Upper lobe of left lung (tissue), 6 donors: ENCODE measurements around the gene SCARB1. TPM values are rescaled to one million over a fixed set of nuclear protein-coding genes. Genes with fewer than 3 reads are reported as not detected.

Experiments used
- ATAC-seq, 2 donors: fragments of 200-7000 bp; cut with Tn5 transposase; one replicate each; pipeline ENCODE4 v1.9.1; 2022; ENCODE audit warnings: mild to moderate bottlenecking in 2 of 2, moderate library complexity in 2 of 2; ENCODE audit not compliant: low FRiP score in 2 of 2
- DNase-seq, 2 donors: peaks; one replicate each; pipeline ENCODE4 v3.0.0-alpha.2; 2019 to 2020
- H3K27ac ChIP-seq, 4 donors: fragments of 200-600 bp; sonication (generic); one replicate each; pipeline ENCODE4 v1.5.1; 2016 to 2019
- H3K27me3 ChIP-seq, 4 donors: fragments of 200-600 bp; sonication (generic); one replicate each; pipeline ENCODE4 v1.5.1; 2017 to 2019
- H3K36me3 ChIP-seq, 4 donors: fragments of 200-600 bp; sonication (generic); one replicate each; pipeline ENCODE4 v1.5.1; 2016 to 2019
- H3K4me1 ChIP-seq, 4 donors: fragments of 200-600 bp; sonication (generic); one replicate each; pipeline ENCODE4 v1.5.1; 2018 to 2019
- H3K4me3 ChIP-seq, 4 donors: fragments of 200-600 bp; sonication (generic); one replicate each; pipeline ENCODE4 v1.5.1; 2017 to 2019; ENCODE audit warnings: mild to moderate bottlenecking in 2 of 4, moderate library complexity in 1 of 4
- H3K9me3 ChIP-seq, 4 donors: fragments of 200-600 bp; sonication (generic); one replicate each; pipeline ENCODE4 v1.5.1; 2018 to 2019
- CTCF ChIP-seq, 6 experiments: fragments of 450-650 bp in 4 of 6; fragments of 200-600 bp in 2 of 6; sonication (generic) in 2 of 6; IDR thresholded peaks; one replicate each; pipeline ENCODE4 v1.5.1; 2016 to 2019; ENCODE audit warnings: antibody characterized with exemption in 6 of 6
- EP300 ChIP-seq, 4 donors: sonication (generic); formaldehyde crosslinking; IDR thresholded peaks; one replicate each; pipeline ENCODE4 v1.5.1; 2017; ENCODE audit warnings: antibody characterized with exemption in 4 of 4, control low read depth in 2 of 4
- POLR2A ChIP-seq, 4 donors: fragments of 450-650 bp; IDR thresholded peaks; one replicate each; pipeline ENCODE4 v1.5.1; 2016 to 2017; ENCODE audit warnings: antibody characterized with exemption in 4 of 4, mild to moderate bottlenecking in 2 of 4
- POLR2AphosphoS5 ChIP-seq, 2 donors: sonication (generic); formaldehyde crosslinking; IDR thresholded peaks; one replicate each; pipeline ENCODE4 v1.5.1; 2017; ENCODE audit warnings: antibody characterized with exemption in 2 of 2
- WGBS, 2 donors: methylation state at CpG; one replicate each; pipeline ENCODE4 v1.1.5; 2017 to 2018; 5-methylcytosine and 5-hydroxymethylcytosine counted together
- total RNA-seq, 6 donors: library from RNA; depleted of rRNA in 4 of 6; stranded (reverse); fragments of >200 nt in 4 of 6; gene quantifications; one replicate each; pipeline versions ENCODE4 v1.1.0 to v1.2.1, GENCODE V29; 2016 to 2021
- donor health status: DM: no; HTN: no; CAD: no; lungs with moderate emphysema.
- donor health status: DM: no; HTN: yes; CAD: no; lungs with severe emphysema.

SCARB1 gene
- total RNA-seq, 6 donors from 2014 or later: 10.0 to 51.3 (median 22.5) TPM

GRCh38 chr12:124842073-124842749 lies 21.5 kb downstream of the SCARB1 start:
- WGBS, 2 donors: 81 to 82% methylated on average over 7 to 14 of the region's 14 CpGs

GRCh38 chr12:124841558-124841945 lies 22.1 kb downstream of the SCARB1 start:
- Histone ChIP-seq H3K4me3 (no peak overlapping the region), H3K9me3 (no peaks in the 10 kb centered on the region), H3K4me1 (peaks cover 7 to 25% (median 18%) of the 10 kb centered on the region in 4 donors), H3K27me3 (no peaks in the 10 kb centered on the region), H3K27ac (peak overlapping the region in 3 of 4 donors; percentile 53 to 70 (median 67)), H3K36me3 (no peaks in the 10 kb centered on the region)
- DNase-seq (no peak), ATAC-seq (no peak)
- 92 to 93% methylated on average over 7 of the region's 7 CpGs for WGBS, 2 donors
- TF ChIP-seq EP300 (IDR thresholded peaks at IDR 0.05) (no peak), CTCF (IDR thresholded peaks at IDR 0.05) (no peak), POLR2A (IDR thresholded peaks at IDR 0.05) (no peak), POLR2AphosphoS5 (IDR thresholded peaks at IDR 0.05) (no peak)

More at GRCh38 chr12:124842073-124842749, 21.5 kb downstream of the SCARB1 start:
- ATAC-seq (no peak), DNase-seq (no peak)
- Histone ChIP-seq H3K9me3 (no peaks in the 10 kb centered on the region), H3K4me1 (peaks cover 7 to 29% (median 22%) of the 10 kb centered on the region in 4 donors), H3K27ac (peak overlapping the region in 3 of 4 donors; percentile 53 to 70 (median 67)), H3K36me3 (no peaks in the 10 kb centered on the region), H3K27me3 (no peaks in the 10 kb centered on the region), H3K4me3 (no peak overlapping the region)
- TF ChIP-seq POLR2AphosphoS5 (IDR thresholded peaks at IDR 0.05) (no peak), CTCF (IDR thresholded peaks at IDR 0.05) (no peak), EP300 (IDR thresholded peaks at IDR 0.05) (no peak), POLR2A (IDR thresholded peaks at IDR 0.05) (no peak)

GRCh38 chr12:124837958-124838803 lies 25.5 kb downstream of the SCARB1 start:
- Histone ChIP-seq H3K27ac (peak overlapping the region; percentile 1 to 48 (median 39)), H3K4me1 (peaks cover 11 to 33% (median 24%) of the 10 kb centered on the region in 4 donors), H3K27me3 (no peaks in the 10 kb centered on the region), H3K36me3 (no peaks in the 10 kb centered on the region), H3K4me3 (no peak overlapping the region), H3K9me3 (no peaks in the 10 kb centered on the region)
- TF ChIP-seq POLR2AphosphoS5 (IDR thresholded peaks at IDR 0.05) (peak in 1 of 2 donors; percentile 60), CTCF (IDR thresholded peaks at IDR 0.05) (no peak), POLR2A (IDR thresholded peaks at IDR 0.05) (no peak), EP300 (IDR thresholded peaks at IDR 0.05) (peak in 1 of 4 donors; percentile 42)
- DNase-seq (peak in 1 of 2 donors; percentile 35), ATAC-seq (peak in 1 of 2 donors; percentile 72)
- WGBS, 2 donors: 64 to 70% methylated on average over 6 to 16 of the region's 16 CpGs

- Histone ChIP-seq H3K4me3 (no peak overlapping the region), H3K4me1 (peaks cover 5 to 25% (median 18%) of the 10 kb centered on the region in 4 donors), H3K9me3 (no peaks in the 10 kb centered on the region), H3K27me3 (no peaks in the 10 kb centered on the region), H3K27ac (peak overlapping the region in 1 of 4 donors; percentile 37), H3K36me3 (no peaks in the 10 kb centered on the region)
- no peak for TF ChIP-seq POLR2A (IDR thresholded peaks at IDR 0.05)
- no peak for TF ChIP-seq CTCF (IDR thresholded peaks at IDR 0.05)
- no peak for TF ChIP-seq EP300 (IDR thresholded peaks at IDR 0.05)
- TF ChIP-seq POLR2AphosphoS5 (IDR thresholded peaks at IDR 0.05): no peak
- no peak for DNase-seq
- WGBS, 2 donors: 82 to 94% methylated on average over 4 of the region's 4 CpGs
- ATAC-seq: no peak
Observed at GRCh38 chr12:124837249-124837897, 26.3 kb downstream of the SCARB1 start.
